ENCODE results near the gene ACOXL. TPM values are rescaled to one million over a fixed set of nuclear protein-coding genes. Genes with fewer than 3 reads are reported as not detected.

Gene ACOXL
- total and polyA plus RNA-seq, 10 of the 15 experiments (the other 5 are each of a cell fraction or from before 2014, with no cell fraction given) = 0.05 to 1.3 (median 0.71) TPM

GRCh38 chr2:111167076-111167862 is 434.9 kb downstream of the ACOXL start (continued):
- peak in 1 of 2 experiments; percentile 36; a peak in 1 of 4 replicates for TF ChIP-seq IKZF2 (IDR thresholded peaks at IDR 0.05)
- no peak for TF ChIP-seq CHD1 (IDR thresholded peaks at IDR 0.05; ENCODE audit: low read depth, low read length)
- TF ChIP-seq SMAD5 (IDR thresholded peaks at IDR 0.05; ENCODE audit: low read depth) = no peak
- no peak for TF ChIP-seq SMC3 (IDR thresholded peaks at IDR 0.05; ENCODE audit: borderline replicate concordance, low read length)
- TF ChIP-seq POLR2A (IDR thresholded peaks at IDR 0.05; ENCODE audit: low read depth, low read length) = peak; percentile 26; the same call in 1 of the 2 replicates
- TF ChIP-seq ELK1 (IDR thresholded peaks at IDR 0.05; ENCODE audit: low read depth, low read length) = no peak
- TF ChIP-seq IKZF1 (conservative IDR thresholded peaks at IDR 0.05) = peak; percentile 49
- TF ChIP-seq SIX5 (IDR thresholded peaks at IDR 0.05; ENCODE audit: low read depth, low read length, severe bottlenecking) = no peak
- TF ChIP-seq HDAC2 (IDR thresholded peaks at IDR 0.05) = no peak
- TF ChIP-seq LARP7 (IDR thresholded peaks at IDR 0.05) = no peak

GRCh38 chr2:111167863-111168162 is 435.4 kb downstream of the ACOXL start:
- intact Hi-C loops (cut with micrococcal nuclease; ENCODE audit: unreplicated experiment) (loop anchor here (1.0 kb wide), 1 partner anchor 27 kb away; no protein-coding TSS in a partner anchor), in situ Hi-C loops (cut with MboI) (no loop called here)
- WGBS (ENCODE audit: insufficient coverage, insufficient replicate concordance, low lambda C conversion rate, missing lambda C conversion rate) = 35% methylated on average over 4 of the region's 4 CpGs
- Histone ChIP-seq H2AFZ (ENCODE audit: control insufficient read depth, low read depth, low read length) (no peak overlapping the region), H3K36me3 (ENCODE audit: control insufficient read depth in 2 of 2, insufficient read depth in 2 of 2, low read length in 1 of 2) (peaks cover 0 to 9% of the 10 kb centered on the region in 2 experiments; a peak in 2 of 4 replicates), H3K9ac (ENCODE audit: control insufficient read depth, insufficient read depth, low read length) (no peak overlapping the region), H3K27ac (ENCODE audit: control insufficient read depth, insufficient read depth) (no peak overlapping the region), H3K9me3 (replicated peaks; ENCODE audit: control insufficient read depth, insufficient read depth, low read length) (no peaks in the 10 kb centered on the region), H3K4me1 (ENCODE audit: control insufficient read depth, insufficient read depth, low read length) (peaks cover 17% of the 10 kb centered on the region), H3K27me3 (replicated peaks in 1 of 2; ENCODE audit: control insufficient read depth in 2 of 2, insufficient read depth in 2 of 2, low read length in 1 of 2) (peaks cover 0 to 3% of the 10 kb centered on the region in 2 experiments; a peak in 1 of 4 replicates), H3K4me3 (no peak overlapping the region), H3K79me2 (ENCODE audit: control insufficient read depth, insufficient read depth, low read length) (no peaks in the 10 kb centered on the region), H4K20me1 (ENCODE audit: control insufficient read depth, insufficient read depth) (no peaks in the 10 kb centered on the region), H3K4me2 (ENCODE audit: control insufficient read depth, insufficient read depth) (no peak overlapping the region; the same call in 1 of the 2 replicates)
- BruUV-seq (replicated peaks) = no TSS peak
- ChIA-PET CTCF (interaction anchor here (0.6 to 3.7 kb wide), 15 partner anchors 10 to 364 kb away, joined by 3 to 28 read pairs (median 4); partner anchors contain the start of gene BCL2L11), POLR2A (interaction anchor here (0.5 to 3.7 kb wide), 13 partner anchors 10 to 495 kb away, joined by 3 to 21 read pairs (median 6); partner anchors contain the start of gene BCL2L11), RAD21 (ENCODE audit: unreplicated experiment) (interaction anchor here (1.0 to 4.0 kb wide), 19 partner anchors 11 to 114 kb away, joined by 3 to 107 read pairs (median 9); partner anchors contain the start of gene BCL2L11), SMC1A (ENCODE audit: uncharacterized antibody, unreplicated experiment) (interaction anchor here (0.9 to 4.4 kb wide), 22 partner anchors 9 to 336 kb away, joined by 3 to 137 read pairs (median 8); no protein-coding TSS in a partner anchor)
- no peak for DNase-seq (ENCODE audit: low read depth, low spot score)
- no peak for ATAC-seq
- peak; percentile 13 for FAIRE-seq
- TF ChIP-seq PML (IDR thresholded peaks at IDR 0.05; ENCODE audit: low read length) (0 out of 2 replicates have a peak, but pooled peaks have one; percentile 10), NFYB (IDR thresholded peaks at IDR 0.05; ENCODE audit: insufficient read depth, low read depth, low read length) (no peak), SMARCA5 (IDR thresholded peaks at IDR 0.05) (0 out of 2 replicates have a peak, but pooled peaks have one; percentile 22), POLR2AphosphoS2 (IDR thresholded peaks at IDR 0.05; ENCODE audit: low read depth, low read length) (0 out of 2 replicates have a peak, but pooled peaks have one; percentile 27), SMAD1 (IDR thresholded peaks at IDR 0.05; ENCODE audit: low read depth, partially characterized antibody) (no peak), ELK1 (IDR thresholded peaks at IDR 0.05; ENCODE audit: low read depth, low read length) (no peak), REST (IDR thresholded peaks at IDR 0.05; ENCODE audit: low read depth, low read length) (no peak), TAF1 (IDR thresholded peaks at IDR 0.05; ENCODE audit: borderline replicate concordance, low read depth, low read length) (no peak)

Measured in GM12878 (cell line).